NCI-H128 (cell line): ENCODE results near the gene MACROD2.
"Not testable (repeated sequence)": the region's sequence is repeated elsewhere in the genome, so short reads cannot be mapped to it uniquely, and the experiment has no call there.

Experiments used
- DNase-seq: peaks from one replicate; lab custom pipeline; 2025; ENCODE audit not compliant: unreplicated experiment; lab: John Stamatoyannopoulos, UW

MACROD2 gene

DNA sequence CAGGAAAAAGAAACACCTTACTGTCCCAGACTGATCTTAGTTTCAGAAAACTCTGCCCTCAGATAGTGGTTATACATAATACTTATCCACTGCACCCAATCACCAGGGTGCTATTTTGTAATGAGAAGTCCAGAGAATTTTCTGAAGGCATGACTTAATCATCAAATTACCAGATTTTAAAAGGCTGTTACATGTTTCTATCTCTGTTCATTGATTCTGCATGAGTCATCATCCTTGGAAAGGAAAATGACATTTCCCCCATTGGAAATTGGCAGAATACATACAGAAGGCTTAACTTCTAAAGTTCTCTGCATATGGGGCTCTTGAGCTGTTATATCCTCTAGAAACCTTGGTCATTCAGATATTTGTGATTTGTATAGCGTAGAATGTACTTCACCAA lies 930.0 kb downstream of the MACROD2 start:
- no peak for DNase-seq

DNA sequence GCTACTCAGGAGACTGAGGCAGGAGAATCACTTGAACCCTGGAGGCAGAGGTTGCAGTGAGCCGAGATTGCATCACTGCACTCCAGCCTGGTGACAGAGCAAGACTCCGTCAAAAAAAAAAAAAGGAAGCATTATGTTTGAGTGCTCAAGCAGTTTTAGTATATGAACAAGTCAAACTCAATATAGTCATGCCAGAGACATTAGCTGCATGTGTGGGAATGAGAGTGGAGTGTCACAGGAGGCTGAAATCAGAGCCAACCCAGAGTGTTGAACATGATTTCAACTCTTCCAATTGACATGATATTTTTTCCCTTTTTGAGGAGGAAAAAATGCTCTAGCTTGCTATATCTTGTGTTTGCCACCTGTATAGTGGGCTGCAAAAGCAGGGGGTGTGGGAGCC lies 931.1 kb downstream of the MACROD2 start:
- DNase-seq: not testable (repeated sequence)

GRCh38 chr20:14928083-14928482 lies 932.8 kb downstream of the MACROD2 start:
- DNase-seq: peak; percentile 20

GRCh38 chr20:14929388-14929787 lies 934.1 kb downstream of the MACROD2 start:
- DNase-seq: no peak

DNA sequence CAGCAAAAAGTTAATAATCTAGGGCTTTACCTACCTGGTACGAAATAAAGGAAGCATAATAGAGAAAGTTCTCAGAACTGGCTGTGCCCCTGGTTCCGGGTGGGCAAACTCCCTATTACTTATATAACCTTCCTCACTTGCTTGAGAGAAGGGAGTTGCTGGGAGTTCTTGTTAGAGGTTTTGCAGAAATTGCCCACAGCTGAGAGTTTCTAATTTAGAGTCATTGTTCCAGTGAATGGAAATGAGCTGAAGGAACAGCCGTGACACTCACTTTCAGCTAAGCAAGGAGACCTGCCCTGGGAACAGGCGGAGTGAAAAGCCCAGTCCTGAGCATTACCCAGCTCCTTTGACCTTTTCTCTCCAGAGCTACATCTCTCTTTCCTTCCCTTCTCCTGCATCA lies 936.7 kb downstream of the MACROD2 start:
- no peak for DNase-seq

DNA sequence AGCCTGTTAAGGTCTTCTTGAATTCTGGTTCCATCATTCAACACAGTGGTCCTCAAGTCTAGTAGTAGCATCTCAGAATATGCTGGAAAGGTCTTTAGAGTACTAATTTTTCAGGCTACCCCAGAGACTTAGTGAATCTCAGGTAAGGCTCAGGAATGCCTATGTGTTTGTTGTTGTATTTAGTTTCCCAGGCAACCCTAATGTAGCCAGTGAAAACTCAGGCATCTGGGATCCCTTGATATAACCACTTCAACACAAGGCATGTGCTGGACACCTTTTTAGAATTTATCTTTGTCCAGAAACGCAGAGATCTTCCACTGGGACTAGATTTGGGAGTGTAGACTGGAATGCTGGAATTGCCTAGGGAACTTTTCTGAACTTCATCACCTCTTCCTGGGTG lies 940.0 kb downstream of the MACROD2 start:
- no peak for DNase-seq

DNA sequence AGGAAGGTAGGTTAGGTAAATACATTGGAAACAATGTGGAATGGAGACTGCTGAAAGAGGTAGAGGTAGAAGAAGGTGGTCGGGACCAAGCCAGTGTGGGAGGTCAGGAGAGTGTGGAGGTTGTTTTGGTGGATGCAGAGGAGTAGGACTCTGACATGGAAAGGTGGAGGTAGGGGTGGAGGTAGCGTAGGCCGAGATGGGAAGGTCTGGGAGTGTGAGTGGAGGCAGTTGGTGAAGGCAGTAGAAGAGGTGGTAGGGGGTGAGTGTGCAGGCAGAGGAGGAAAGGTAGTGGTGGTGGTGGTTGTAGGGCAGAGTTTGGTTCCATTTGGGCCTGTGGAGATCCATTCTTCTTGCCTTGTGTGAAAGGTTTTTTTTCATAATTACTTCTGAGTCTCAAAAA lies 941.7 kb downstream of the MACROD2 start:
- no peak for DNase-seq

- no peak for DNase-seq
Measured at GRCh38 chr20:14937846-14938245, 942.5 kb downstream of the MACROD2 start.

GRCh38 chr20:14947536-14947935 lies 952.2 kb downstream of the MACROD2 start:
- no peak for DNase-seq

GRCh38 chr20:14947946-14948345 lies 952.6 kb downstream of the MACROD2 start:
- no peak for DNase-seq

GRCh38 chr20:14948416-14948815 lies 953.1 kb downstream of the MACROD2 start:
- no peak for DNase-seq

DNA sequence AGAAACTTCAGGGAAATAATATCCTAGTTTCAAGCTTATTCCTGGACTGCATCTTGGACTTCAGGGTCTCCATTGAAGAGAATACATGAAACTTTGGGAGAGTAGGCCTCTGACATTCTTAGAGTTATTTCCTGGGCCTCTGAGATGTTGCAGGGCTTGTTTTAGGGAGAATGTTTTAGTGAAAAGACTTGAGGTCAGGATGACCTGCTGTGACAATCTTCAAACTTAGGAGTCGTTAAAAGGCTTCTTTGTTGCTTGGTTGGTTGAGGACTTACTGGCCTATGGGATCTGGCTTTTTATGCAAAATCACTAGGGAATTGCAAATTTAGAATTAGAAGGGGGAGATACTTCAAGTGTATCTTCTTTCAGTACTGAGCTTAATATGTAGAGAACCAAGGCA lies 955.3 kb downstream of the MACROD2 start:
- DNase-seq: no peak

GRCh38 chr20:14951105-14951504 lies 955.8 kb downstream of the MACROD2 start:
- DNase-seq: no peak

DNA sequence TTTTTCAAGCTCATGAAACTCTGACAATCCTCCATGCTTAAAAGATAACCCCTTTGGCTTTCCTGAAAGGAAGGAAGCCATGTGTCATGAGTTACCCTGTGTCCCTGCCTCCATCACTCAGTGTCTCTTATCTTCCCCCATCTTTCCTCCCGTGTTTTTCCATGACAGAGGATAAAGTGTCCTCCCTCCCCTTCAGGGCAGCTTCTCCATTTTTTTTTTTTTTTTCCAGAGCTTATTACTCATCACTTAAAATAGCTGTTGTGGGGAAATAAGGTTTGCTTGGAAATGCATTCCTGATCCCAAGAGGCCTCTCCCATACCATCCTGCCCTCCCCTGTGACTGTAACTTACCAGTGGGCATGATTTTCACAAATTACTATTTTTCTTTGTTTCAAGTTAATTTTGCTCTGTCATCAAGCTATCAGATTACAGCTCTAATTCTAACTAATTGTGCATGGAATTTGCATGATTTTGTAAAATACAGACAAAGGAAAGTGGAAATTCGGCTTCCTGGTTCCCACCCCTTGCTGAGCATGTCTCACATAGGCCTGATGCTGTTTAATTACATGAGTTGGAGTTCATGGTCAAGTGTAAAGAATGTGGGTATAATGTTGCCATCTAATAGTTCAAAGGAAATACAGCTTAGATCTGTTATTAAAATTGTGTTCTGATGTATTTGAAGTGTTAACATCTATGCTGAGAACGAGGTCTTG lies 956.5 kb downstream of the MACROD2 start:
- DNase-seq: no peak

- no peak for DNase-seq
Measured at GRCh38 chr20:14953736-14954135, 958.4 kb downstream of the MACROD2 start.

DNA sequence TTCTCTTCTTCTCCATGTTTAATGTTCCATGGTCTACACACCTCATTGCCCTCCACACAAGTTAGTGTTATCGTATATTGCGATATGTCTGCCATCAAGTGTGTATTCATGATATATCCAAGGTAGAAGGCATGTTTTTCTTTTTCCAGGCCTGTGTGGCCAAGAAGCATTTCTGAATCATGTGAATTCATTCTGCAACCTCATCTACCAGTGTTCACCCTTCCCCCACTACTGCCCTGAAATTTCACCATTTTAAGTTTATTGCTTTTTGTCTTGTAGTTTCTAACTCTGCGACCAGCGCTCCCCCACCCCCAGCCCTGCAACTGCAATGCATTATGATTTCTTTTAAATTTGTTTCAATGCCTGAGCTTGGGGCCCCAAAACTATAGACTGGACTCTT lies 960.1 kb downstream of the MACROD2 start:
- no peak for DNase-seq

GRCh38 chr20:14956026-14956425 lies 960.7 kb downstream of the MACROD2 start:
- DNase-seq: no peak

DNA sequence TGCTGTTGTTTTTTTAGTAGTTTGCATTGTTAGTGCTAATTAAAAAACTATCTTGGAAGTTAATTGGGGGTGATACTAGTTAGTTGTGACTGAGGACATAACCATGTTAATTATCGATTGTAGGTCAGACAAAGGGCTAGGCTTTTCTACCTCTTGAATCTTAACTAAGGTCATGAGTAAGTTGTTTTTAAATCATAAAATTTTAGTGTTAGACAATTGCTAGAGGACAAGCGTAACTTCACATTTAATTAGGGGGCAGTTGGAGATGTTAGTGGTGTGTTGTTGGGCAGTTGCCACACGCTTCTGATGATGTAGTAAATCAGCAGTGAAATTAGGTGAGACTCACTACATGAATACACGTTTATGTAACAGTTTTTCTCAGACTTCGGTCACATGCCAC lies 961.2 kb downstream of the MACROD2 start:
- DNase-seq: no peak

DNA sequence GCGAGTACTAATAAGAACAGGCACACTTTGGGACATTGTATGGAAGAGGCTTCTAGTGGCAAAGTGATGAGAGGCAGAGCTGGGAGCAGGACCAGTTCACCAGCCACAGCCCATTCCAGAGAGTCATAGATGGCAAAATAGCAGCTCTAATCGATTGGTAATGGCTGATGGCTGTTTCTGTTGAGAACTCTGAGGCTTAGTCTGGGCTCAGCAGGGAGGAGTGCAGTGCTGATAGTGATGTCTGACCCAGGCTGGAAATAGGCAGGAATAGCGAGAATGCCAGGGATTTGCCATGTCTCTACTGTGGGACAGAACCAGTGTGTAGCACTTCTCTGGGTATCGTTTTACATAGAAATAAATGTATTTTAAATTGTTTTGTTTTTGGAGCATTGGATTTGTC lies 962.1 kb downstream of the MACROD2 start:
- no peak for DNase-seq

DNA sequence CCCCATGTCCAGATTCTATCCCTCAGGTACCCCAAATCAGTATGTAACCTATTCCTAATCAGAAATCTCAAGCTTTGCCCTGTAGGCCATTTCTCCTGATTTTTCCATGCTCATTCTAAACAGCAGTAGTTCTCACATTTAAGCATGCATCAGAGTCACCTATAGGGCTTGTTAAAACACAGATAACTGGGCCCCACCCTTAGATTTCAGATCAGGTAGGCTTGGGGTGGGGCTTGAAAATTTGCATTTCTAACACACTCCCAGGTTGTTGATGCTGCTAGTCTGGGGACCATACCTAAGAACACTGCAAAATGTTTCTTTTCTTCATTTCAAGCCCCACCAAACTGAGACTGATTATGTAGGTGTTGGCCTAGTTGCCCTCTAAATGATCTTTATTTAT lies 963.3 kb downstream of the MACROD2 start:
- no peak for DNase-seq

DNA sequence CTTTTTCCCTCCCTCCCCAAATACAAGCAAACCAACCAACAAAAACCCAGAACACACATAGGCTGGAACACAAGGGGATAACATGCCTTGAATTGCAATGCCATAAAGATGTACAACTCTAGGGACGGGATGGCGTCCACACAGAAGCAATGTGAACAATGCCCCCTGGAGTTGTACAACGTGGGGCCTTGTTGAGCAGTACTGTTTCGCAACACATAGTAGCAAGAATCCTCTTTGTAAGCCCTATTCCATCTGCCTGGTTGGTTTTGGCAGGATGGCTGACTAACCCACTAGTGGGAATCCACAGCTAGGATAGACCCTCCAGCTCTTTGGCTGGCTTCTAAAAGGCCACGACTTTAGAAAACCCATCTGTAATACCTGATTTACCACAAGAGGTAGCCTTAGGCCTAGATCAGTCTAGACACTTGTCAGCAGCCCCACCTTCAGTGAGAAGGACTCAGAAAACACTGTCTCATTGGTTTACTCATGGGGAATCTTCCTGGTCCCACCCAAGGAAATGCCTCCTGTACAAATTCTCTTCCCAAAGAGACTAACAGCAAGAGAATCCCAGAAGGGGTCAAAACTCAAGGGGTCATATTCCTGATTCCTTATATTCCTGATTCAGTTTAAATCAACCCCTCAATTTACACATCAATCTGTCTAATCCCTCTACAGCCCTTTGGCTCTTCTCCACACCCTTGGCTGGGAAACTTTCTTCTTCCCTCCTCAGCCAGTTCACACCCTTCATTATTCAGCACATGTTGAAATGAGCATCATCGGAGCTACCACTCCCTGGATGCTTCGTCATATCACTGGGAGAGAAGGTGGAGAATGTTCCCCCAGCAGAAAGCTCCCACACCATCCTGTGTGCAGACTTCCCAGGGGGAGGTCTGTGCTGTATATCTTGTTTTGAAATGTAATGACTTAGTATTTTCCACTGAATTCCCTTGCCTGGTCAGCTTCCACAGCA lies 964.5 kb downstream of the MACROD2 start:
- no peak for DNase-seq

DNA sequence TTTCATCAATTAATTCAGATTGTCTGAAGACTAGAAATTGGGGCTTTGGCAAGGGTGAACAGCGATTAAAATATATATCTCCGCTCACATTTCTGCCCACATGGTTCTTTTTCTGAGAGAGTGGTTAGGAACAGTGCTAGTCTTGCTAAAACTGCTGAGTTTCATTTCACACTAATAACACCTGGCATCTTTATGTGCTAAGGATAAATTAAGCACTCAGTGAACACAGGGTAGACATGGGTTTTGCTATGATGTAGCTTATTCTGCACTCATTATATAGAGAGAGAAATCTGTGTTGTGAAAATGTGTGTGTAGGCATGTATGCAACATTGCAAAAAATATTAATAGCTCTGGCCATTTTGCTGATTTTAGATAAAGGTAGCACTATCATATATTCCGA lies 965.5 kb downstream of the MACROD2 start:
- DNase-seq: no peak
